GM23338 (cell line): ENCODE data around the gene TUBGCP2.

ENCODE experiments used
- CREB1 ChIP-seq: fragments of 250-450 bp; sonication (Bioruptor Pico); IDR thresholded peaks from 2 replicates; pipeline ENCODE4 v1.5.0; 2020; ENCODE audit warnings: low read depth, mild to moderate bottlenecking, moderate library complexity
- EZH2 ChIP-seq: fragments of 200-600 bp; sonication (generic); IDR thresholded peaks from one replicate; pipeline ENCODE4 v1.8.0; 2017; ENCODE audit warnings: antibody characterized with exemption, mild to moderate bottlenecking, low read depth; ENCODE audit not compliant: unreplicated experiment
- NANOG ChIP-seq: IDR thresholded peaks from 2 replicates; pipeline ENCODE4 v1.6.1; 2016; ENCODE audit warnings: antibody characterized with exemption, borderline replicate concordance
- POLR2AphosphoS5 ChIP-seq: IDR thresholded peaks from 2 replicates; pipeline ENCODE4 v1.6.1; 2016; ENCODE audit warnings: antibody characterized with exemption, low read depth
- STAT1 ChIP-seq: IDR thresholded peaks from one replicate; pipeline ENCODE4 v1.6.1; 2016; ENCODE audit warnings: antibody characterized with exemption; ENCODE audit not compliant: unreplicated experiment
- TF ChIP-seq, protein P1 (sequence below), 2 experiments: fragments of 200-600 bp in 1 of 2; sonication (generic) in 1 of 2; conservative IDR thresholded peaks; 2 replicates each; pipeline versions ENCODE4 v1.5.1 to v1.6.1; 2016 to 2017; ENCODE audit warnings: antibody characterized with exemption in 2 of 2, low read depth in 2 of 2, mild to moderate bottlenecking in 2 of 2, moderate library complexity in 1 of 2
- TF ChIP-seq, protein P2 (sequence below): IDR thresholded peaks from one replicate; pipeline ENCODE4 v1.6.1; 2018; ENCODE audit warnings: antibody characterized with exemption; ENCODE audit not compliant: unreplicated experiment

DNA sequence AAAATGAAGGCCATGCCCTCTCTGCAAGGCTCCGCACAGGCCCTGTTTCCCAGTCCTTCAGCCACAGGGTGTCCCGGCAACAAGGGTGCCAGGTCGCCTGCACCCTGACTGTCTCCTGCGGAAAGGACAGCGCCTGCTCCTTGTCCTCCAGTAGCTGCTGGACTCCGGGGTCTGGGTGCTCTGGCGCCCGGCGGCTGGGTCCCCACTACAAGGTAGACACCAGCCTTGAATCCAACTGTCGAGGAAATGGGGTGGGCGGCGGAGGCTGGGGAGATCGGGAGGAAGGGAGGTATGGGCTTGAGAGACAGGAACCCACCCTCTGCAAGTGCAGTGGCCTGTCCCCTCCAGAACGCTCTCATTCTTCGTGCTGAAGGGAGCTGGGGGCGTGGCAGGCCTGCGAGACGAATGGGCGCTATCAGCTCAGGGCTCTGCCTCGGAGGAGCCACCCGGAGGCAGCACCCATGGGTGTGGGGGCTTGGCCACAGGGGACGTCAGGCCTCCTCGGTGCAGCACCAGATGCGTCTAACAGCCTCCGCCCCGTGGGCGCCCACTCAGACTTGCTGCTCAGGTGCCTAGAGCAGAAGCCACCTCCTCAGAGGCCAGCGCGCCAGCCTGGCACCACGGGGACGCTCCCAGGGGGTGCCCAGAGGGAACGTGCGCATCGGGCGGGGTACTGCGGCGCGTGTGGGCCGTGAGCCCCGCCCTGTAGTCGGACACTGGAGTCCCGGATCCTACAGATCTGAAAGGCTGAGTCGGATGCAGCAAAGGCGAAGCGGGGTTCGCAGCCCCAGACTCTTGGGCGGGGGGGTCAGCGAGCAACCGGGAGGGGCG lies 47.6 kb downstream of the TUBGCP2 start:
- TF ChIP-seq, protein P1, sequence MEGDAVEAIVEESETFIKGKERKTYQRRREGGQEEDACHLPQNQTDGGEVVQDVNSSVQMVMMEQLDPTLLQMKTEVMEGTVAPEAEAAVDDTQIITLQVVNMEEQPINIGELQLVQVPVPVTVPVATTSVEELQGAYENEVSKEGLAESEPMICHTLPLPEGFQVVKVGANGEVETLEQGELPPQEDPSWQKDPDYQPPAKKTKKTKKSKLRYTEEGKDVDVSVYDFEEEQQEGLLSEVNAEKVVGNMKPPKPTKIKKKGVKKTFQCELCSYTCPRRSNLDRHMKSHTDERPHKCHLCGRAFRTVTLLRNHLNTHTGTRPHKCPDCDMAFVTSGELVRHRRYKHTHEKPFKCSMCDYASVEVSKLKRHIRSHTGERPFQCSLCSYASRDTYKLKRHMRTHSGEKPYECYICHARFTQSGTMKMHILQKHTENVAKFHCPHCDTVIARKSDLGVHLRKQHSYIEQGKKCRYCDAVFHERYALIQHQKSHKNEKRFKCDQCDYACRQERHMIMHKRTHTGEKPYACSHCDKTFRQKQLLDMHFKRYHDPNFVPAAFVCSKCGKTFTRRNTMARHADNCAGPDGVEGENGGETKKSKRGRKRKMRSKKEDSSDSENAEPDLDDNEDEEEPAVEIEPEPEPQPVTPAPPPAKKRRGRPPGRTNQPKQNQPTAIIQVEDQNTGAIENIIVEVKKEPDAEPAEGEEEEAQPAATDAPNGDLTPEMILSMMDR (conservative IDR thresholded peaks at IDR 0.05; ENCODE audit: low read depth in 2 of 2), result no peak
- TF ChIP-seq STAT1 (no peak), CREB1 (CRISPR knock-in tag) (no peak), NANOG (no peak), POLR2AphosphoS5 (no peak), EZH2 (no peak)
- TF ChIP-seq, protein P2, sequence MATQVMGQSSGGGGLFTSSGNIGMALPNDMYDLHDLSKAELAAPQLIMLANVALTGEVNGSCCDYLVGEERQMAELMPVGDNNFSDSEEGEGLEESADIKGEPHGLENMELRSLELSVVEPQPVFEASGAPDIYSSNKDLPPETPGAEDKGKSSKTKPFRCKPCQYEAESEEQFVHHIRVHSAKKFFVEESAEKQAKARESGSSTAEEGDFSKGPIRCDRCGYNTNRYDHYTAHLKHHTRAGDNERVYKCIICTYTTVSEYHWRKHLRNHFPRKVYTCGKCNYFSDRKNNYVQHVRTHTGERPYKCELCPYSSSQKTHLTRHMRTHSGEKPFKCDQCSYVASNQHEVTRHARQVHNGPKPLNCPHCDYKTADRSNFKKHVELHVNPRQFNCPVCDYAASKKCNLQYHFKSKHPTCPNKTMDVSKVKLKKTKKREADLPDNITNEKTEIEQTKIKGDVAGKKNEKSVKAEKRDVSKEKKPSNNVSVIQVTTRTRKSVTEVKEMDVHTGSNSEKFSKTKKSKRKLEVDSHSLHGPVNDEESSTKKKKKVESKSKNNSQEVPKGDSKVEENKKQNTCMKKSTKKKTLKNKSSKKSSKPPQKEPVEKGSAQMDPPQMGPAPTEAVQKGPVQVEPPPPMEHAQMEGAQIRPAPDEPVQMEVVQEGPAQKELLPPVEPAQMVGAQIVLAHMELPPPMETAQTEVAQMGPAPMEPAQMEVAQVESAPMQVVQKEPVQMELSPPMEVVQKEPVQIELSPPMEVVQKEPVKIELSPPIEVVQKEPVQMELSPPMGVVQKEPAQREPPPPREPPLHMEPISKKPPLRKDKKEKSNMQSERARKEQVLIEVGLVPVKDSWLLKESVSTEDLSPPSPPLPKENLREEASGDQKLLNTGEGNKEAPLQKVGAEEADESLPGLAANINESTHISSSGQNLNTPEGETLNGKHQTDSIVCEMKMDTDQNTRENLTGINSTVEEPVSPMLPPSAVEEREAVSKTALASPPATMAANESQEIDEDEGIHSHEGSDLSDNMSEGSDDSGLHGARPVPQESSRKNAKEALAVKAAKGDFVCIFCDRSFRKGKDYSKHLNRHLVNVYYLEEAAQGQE, result no peak
